Stimulated activated CD8-positive, alpha-beta memory T cell treated with anti-CD3 and anti-CD28 coated beads, Interleukin-2, amount 100 ng/mL, for 48 hours (primary cell): ENCODE results near the gene OPA3.

Experiments
- DNase-seq, 2 donors: peaks; one replicate each; pipeline ENCODE4 v3.0.0-alpha.2; 2020; ENCODE audit warnings: low read depth in 2 of 2

OPA3 gene

GRCh38 chr19:45478454-45479238, 106.0 kb downstream of the OPA3 start:
- DNase-seq, result peak; percentile 76 to 87

- DNase-seq, result no peak
These were observed 106.7 kb downstream of the OPA3 start for GRCh38 chr19:45477713-45478453.
